ENCODE data around the gene CACNA1S.

DNA sequence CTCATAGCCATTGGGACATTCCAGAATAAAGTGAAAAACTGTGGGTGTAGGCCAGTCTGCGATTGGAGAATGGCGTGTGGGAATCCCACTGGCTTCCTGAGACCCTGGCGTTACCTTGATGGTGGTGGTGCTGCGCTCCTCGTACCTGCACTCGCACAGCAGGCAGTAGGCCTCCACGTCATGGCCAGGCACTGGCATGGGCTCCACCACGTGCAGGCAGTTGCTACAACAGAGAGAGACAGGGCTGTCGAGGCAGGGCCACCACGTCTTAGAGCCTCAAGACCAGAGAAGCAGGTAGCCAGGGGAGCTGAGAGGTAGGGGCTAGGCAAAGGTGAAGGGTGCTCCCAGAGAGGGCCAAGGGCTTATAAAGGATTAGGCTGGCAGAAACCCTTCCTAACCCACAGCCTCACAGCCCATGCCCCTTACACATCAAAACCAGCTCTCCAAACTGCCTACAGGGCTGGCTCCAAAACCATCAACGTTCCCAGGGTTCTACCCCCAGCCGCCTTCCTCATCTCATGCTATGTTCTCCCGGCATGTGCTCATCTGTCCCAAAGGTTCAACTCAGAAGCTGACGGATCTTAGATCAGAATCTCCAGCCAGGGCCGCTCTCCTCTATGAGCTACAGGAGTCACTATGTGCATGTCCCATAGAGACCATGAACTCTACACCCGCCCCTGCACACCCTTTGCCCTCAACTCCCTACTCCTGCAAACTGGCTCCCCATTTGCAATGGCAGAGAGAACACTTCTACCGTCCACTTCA lies 34.6 kb upstream of the CACNA1S start:
- TF ChIP-seq, protein P1, sequence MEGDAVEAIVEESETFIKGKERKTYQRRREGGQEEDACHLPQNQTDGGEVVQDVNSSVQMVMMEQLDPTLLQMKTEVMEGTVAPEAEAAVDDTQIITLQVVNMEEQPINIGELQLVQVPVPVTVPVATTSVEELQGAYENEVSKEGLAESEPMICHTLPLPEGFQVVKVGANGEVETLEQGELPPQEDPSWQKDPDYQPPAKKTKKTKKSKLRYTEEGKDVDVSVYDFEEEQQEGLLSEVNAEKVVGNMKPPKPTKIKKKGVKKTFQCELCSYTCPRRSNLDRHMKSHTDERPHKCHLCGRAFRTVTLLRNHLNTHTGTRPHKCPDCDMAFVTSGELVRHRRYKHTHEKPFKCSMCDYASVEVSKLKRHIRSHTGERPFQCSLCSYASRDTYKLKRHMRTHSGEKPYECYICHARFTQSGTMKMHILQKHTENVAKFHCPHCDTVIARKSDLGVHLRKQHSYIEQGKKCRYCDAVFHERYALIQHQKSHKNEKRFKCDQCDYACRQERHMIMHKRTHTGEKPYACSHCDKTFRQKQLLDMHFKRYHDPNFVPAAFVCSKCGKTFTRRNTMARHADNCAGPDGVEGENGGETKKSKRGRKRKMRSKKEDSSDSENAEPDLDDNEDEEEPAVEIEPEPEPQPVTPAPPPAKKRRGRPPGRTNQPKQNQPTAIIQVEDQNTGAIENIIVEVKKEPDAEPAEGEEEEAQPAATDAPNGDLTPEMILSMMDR (IDR thresholded peaks at IDR 0.05) = no peak
- no peak for TF ChIP-seq POLR2A (IDR thresholded peaks at IDR 0.05)
